SU-DHL-6 (cell line): ENCODE measurements around the gene MTHFR.

Experiments
- H2AFZ ChIP-seq: fragments of 200-600 bp; sonication (generic); 2 replicates; pipeline ENCODE4 v1.6.1; 2014; ENCODE audit warnings: low read depth, mild to moderate bottlenecking, moderate library complexity, mixed read lengths, antibody characterized with exemption, low read length; ENCODE audit not compliant: severe bottlenecking
- H3F3A ChIP-seq: fragments of 200-600 bp; shearing (Covaris generic); 2 replicates; pipeline ENCODE4 v1.6.0; 2016; ENCODE audit warnings: antibody characterized with exemption, mild to moderate bottlenecking; ENCODE audit not compliant: insufficient read depth
- H3K27ac ChIP-seq: fragments of 200-600 bp; sonication (generic); 2 replicates; pipeline ENCODE4 v1.5.1; 2016; ENCODE audit warnings: low read depth, mild to moderate bottlenecking, low read length, moderate library complexity, mixed read lengths
- H3K27me3 ChIP-seq: fragments of 200-600 bp; sonication (generic), shearing (Covaris generic); 2 replicates; pipeline ENCODE4 v1.6.0; 2014; ENCODE audit warnings: mild to moderate bottlenecking, low read length
- H3K36me3 ChIP-seq: fragments of 200-600 bp; sonication (generic); 2 replicates; pipeline ENCODE4 v1.6.1; 2014; ENCODE audit warnings: mild to moderate bottlenecking, low read length, mixed read lengths
- H3K4me2 ChIP-seq: fragments of 300-600, 200-600 bp; shearing (Covaris generic), sonication (generic); 2 replicates; pipeline ENCODE4 v1.6.0; 2014; ENCODE audit warnings: low read length, low read depth, mild to moderate bottlenecking; ENCODE audit not compliant: poor library complexity, severe bottlenecking
- H3K4me3 ChIP-seq: fragments of 200-600 bp; sonication (generic); 2 replicates; pipeline ENCODE4 v1.5.1; 2014; ENCODE audit warnings: antibody characterized with exemption, low read length, mild to moderate bottlenecking, mixed read lengths; ENCODE audit not compliant: insufficient read depth, poor library complexity, severe bottlenecking
- H3K79me2 ChIP-seq: fragments of 200-600 bp; sonication (generic); 2 replicates; pipeline ENCODE4 v1.6.1; 2014; ENCODE audit warnings: mild to moderate bottlenecking, low read length, moderate library complexity; ENCODE audit not compliant: insufficient read depth
- H3K9ac ChIP-seq: fragments of 200-600 bp; sonication (generic); 2 replicates; pipeline ENCODE4 v1.7.0; 2014; ENCODE audit warnings: mild to moderate bottlenecking, low read length
- H3K9me2 ChIP-seq: fragments of 200-600 bp; sonication (generic); replicated peaks from 2 replicates; pipeline ENCODE4 v1.6.1; 2014; ENCODE audit warnings: low read length; ENCODE audit not compliant: insufficient read depth
- H3K9me3 ChIP-seq: fragments of 200-600 bp; sonication (generic); 2 replicates; pipeline ENCODE4 v1.6.1; 2014; ENCODE audit warnings: low read length, mixed read lengths; ENCODE audit not compliant: insufficient read depth
- H4K20me1 ChIP-seq: fragments of 200-600 bp; sonication (generic); 2 replicates; pipeline ENCODE4 v1.6.1; 2014; ENCODE audit warnings: low read depth, mild to moderate bottlenecking, antibody characterized with exemption, low read length, moderate library complexity, mixed read lengths
- EZH2phosphoT487 ChIP-seq: fragments of 200-600 bp; sonication (generic), shearing (Covaris generic); conservative IDR thresholded peaks from 2 replicates; pipeline ENCODE4 v1.6.1; 2018; ENCODE audit warnings: mild to moderate bottlenecking, antibody characterized with exemption, low read length, moderate library complexity, mixed read lengths
- TF ChIP-seq, protein P1 (sequence below): fragments of 200-600 bp; sonication (generic); IDR thresholded peaks from one replicate; pipeline ENCODE4 v1.5.1; 2017; ENCODE audit warnings: antibody characterized with exemption, mild to moderate bottlenecking, low read length, moderate library complexity; ENCODE audit not compliant: insufficient read depth, poor library complexity, severe bottlenecking

The MTHFR gene

DNA sequence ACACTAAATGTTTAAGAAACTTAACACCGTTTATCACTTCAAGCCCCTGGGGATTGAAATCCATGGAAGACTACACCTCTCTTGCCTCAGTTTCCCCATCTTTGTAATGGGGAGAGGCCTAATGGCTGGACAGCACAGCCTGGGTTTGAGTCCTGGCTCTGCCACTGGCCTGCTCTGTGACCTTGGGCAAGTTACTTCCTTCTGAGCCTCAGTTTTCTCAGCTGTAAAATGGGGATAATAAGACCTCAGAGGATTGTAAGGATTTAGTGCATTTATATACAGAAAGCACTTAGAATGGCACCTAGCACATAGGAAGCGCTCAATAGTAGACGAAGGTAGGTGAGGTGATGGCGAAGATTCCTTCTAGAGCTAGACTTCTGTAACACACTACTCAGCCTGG lies 64.3 kb downstream of the MTHFR start:
- Histone ChIP-seq H3K27me3 (no peaks in the 10 kb centered on the region), H3K36me3 (no peaks in the 10 kb centered on the region), H3K9me3 (no peaks in the 10 kb centered on the region), H3F3A (no peaks in the 10 kb centered on the region), H3K9ac (no peak overlapping the region), H3K27ac (no peak overlapping the region), H2AFZ (no peak overlapping the region), H3K9me2 (no peaks in the 10 kb centered on the region), H3K4me3 (no peak overlapping the region), H4K20me1 (no peaks in the 10 kb centered on the region), H3K4me2 (no peak overlapping the region), H3K79me2 (no peaks in the 10 kb centered on the region)
- no peak for TF ChIP-seq EZH2phosphoT487
- TF ChIP-seq, protein P1, sequence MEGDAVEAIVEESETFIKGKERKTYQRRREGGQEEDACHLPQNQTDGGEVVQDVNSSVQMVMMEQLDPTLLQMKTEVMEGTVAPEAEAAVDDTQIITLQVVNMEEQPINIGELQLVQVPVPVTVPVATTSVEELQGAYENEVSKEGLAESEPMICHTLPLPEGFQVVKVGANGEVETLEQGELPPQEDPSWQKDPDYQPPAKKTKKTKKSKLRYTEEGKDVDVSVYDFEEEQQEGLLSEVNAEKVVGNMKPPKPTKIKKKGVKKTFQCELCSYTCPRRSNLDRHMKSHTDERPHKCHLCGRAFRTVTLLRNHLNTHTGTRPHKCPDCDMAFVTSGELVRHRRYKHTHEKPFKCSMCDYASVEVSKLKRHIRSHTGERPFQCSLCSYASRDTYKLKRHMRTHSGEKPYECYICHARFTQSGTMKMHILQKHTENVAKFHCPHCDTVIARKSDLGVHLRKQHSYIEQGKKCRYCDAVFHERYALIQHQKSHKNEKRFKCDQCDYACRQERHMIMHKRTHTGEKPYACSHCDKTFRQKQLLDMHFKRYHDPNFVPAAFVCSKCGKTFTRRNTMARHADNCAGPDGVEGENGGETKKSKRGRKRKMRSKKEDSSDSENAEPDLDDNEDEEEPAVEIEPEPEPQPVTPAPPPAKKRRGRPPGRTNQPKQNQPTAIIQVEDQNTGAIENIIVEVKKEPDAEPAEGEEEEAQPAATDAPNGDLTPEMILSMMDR = no peak

DNA sequence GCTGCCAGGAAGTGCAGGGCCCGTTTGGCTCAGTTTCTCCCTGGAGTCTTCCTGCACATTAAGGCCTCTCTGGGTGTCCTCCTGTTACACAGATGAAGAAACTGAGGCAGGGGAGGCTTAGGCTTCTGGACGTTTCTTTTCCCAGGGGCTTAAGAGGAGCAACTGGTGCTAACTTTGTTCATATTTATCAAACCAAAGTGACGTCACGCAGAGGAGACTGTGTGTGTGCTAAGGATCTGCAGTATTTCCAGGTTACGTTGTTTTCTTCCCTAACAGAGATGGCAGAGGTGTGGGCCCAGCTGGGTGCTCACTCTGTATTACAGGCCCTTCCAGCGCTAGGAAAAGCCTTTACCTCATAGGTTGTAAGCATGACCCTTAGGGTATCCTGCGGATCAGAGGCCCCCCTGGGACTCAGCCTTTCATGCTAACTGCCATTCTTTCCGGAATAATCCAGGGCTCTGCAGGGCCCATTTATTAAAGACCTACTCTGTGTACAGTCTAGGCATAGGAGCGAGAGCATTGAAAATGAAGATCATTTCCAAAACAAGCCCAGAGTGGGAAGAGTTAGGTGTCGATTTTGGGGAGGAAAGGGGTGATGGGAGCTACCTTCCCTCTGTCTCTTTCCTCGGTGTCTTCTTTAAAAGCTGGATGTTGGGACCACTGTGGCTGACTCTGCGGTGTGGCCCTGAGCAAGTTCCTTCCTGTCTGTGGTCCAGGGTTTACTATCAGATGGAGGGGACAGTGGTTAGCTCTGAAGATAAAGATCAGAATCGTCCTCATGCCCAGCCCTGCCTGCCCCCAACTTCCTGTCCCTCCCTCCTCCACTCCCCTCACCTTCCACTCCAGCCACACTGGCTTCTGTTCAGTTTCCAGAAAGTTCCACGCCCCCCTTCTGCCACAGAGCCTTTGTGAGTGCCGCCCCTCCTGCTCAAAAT lies 65.2 kb downstream of the MTHFR start:
- Histone ChIP-seq H3F3A (no peaks in the 10 kb centered on the region), H2AFZ (no peak overlapping the region), H3K36me3 (no peaks in the 10 kb centered on the region), H4K20me1 (no peaks in the 10 kb centered on the region), H3K27me3 (no peaks in the 10 kb centered on the region), H3K9me3 (no peaks in the 10 kb centered on the region), H3K79me2 (no peaks in the 10 kb centered on the region), H3K4me3 (no peak overlapping the region), H3K9me2 (no peaks in the 10 kb centered on the region), H3K27ac (no peak overlapping the region), H3K9ac (no peak overlapping the region), H3K4me2 (no peak overlapping the region)
- TF ChIP-seq EZH2phosphoT487 = no peak
- TF ChIP-seq, protein P1 = no peak

- no peak overlapping the region for H2AFZ ChIP-seq
- no peaks in the 10 kb centered on the region for H3F3A ChIP-seq
- H3K36me3 ChIP-seq = no peaks in the 10 kb centered on the region
- TF ChIP-seq, protein P1 = no peak
- no peak for TF ChIP-seq EZH2phosphoT487
- no peak overlapping the region for H3K9ac ChIP-seq
- no peaks in the 10 kb centered on the region for H3K9me3 ChIP-seq
- H3K4me2 ChIP-seq = no peak overlapping the region
- no peak overlapping the region for H3K27ac ChIP-seq
- H3K9me2 ChIP-seq = no peaks in the 10 kb centered on the region
- H4K20me1 ChIP-seq = no peaks in the 10 kb centered on the region
- no peaks in the 10 kb centered on the region for H3K27me3 ChIP-seq
- no peak overlapping the region for H3K4me3 ChIP-seq
- H3K79me2 ChIP-seq = no peaks in the 10 kb centered on the region
Observed at GRCh38 chr1:11738783-11739182, 67.0 kb downstream of the MTHFR start.
